ENCODE data around the gene ACACA.

ACACA gene

DNA sequence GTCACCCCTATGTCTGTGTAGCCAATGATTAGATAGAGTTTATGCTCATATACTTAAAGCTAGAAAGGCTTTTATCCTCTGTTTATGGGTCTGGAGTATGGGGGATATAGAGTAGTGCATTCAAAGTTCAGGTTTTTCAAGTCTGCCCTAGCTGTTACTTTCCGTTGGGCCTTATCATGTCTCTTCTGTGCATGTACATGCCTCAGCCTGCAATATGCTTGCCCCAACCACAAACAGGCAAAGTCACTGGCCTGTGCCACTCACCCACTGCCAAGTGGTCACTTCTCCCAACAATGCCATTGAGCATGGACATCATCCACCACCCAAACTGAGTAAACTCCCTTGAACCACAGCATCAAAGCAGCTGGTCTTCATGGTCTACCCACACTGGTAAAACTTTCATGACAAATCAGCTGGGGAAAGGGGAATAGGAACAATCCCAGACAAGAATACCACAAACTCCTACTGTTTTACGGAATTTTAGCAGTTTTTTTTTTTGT lies 101.2 kb downstream of the ACACA start:
- Histone ChIP-seq H3K4me1 (ENCODE audit: control insufficient read depth, insufficient read depth, low read length) (no peaks in the 10 kb centered on the region), H3K36me3 (ENCODE audit: insufficient read depth, low read length) (no peaks in the 10 kb centered on the region), H3K27me3 (ENCODE audit: control insufficient read depth, insufficient read depth, low read length) (no peaks in the 10 kb centered on the region), H3K4me3 (ENCODE audit: low read length) (no peak overlapping the region), H3K9ac (ENCODE audit: low read depth, low read length) (no peak overlapping the region), H3K4me2 (ENCODE audit: low read length) (no peak overlapping the region), H3K9me3 (replicated peaks; ENCODE audit: low read length) (no peaks in the 10 kb centered on the region)

- H3K36me3 ChIP-seq (ENCODE audit: insufficient read depth, low read length) = no peaks in the 10 kb centered on the region
- no peaks in the 10 kb centered on the region for H3K9me3 ChIP-seq (replicated peaks; ENCODE audit: low read length)
- H3K4me1 ChIP-seq (ENCODE audit: control insufficient read depth, insufficient read depth, low read length) = peaks cover 5% of the 10 kb centered on the region
- no peak overlapping the region for H3K4me2 ChIP-seq (ENCODE audit: low read length)
- no peak overlapping the region for H3K9ac ChIP-seq (ENCODE audit: low read depth, low read length)
- no peak overlapping the region for H3K4me3 ChIP-seq (ENCODE audit: low read length)
- H3K27me3 ChIP-seq (ENCODE audit: control insufficient read depth, insufficient read depth, low read length) = no peaks in the 10 kb centered on the region
These were observed 105.3 kb downstream of the ACACA start for GRCh38 chr17:37301288-37301687.

GRCh38 chr17:37300683-37301082 lies 106.0 kb downstream of the ACACA start:
- Histone ChIP-seq H3K4me2 (ENCODE audit: low read length) (no peak overlapping the region), H3K4me3 (ENCODE audit: low read length) (no peak overlapping the region), H3K9me3 (replicated peaks; ENCODE audit: low read length) (no peaks in the 10 kb centered on the region)

GRCh38 chr17:37299257-37299980 lies 107.2 kb downstream of the ACACA start:
- Histone ChIP-seq H3K9me3 (replicated peaks; ENCODE audit: low read length) (no peaks in the 10 kb centered on the region), H3K4me2 (ENCODE audit: low read length) (no peak overlapping the region), H3K4me1 (ENCODE audit: control insufficient read depth, insufficient read depth, low read length) (peaks cover 5% of the 10 kb centered on the region), H3K4me3 (ENCODE audit: low read length) (no peak overlapping the region), H3K27me3 (ENCODE audit: control insufficient read depth, insufficient read depth, low read length) (no peaks in the 10 kb centered on the region), H3K9ac (ENCODE audit: low read depth, low read length) (no peak overlapping the region), H3K36me3 (ENCODE audit: insufficient read depth, low read length) (no peaks in the 10 kb centered on the region)

More at GRCh38 chr17:37300683-37301082, 106.0 kb downstream of the ACACA start:
- Histone ChIP-seq H3K4me1 (ENCODE audit: control insufficient read depth, insufficient read depth, low read length) (peaks cover 5% of the 10 kb centered on the region), H3K27me3 (ENCODE audit: control insufficient read depth, insufficient read depth, low read length) (no peaks in the 10 kb centered on the region), H3K36me3 (ENCODE audit: insufficient read depth, low read length) (no peaks in the 10 kb centered on the region), H3K9ac (ENCODE audit: low read depth, low read length) (no peak overlapping the region)

- Histone ChIP-seq H3K4me1 (ENCODE audit: control insufficient read depth, insufficient read depth, low read length) (peaks cover 5% of the 10 kb centered on the region), H3K9me3 (replicated peaks; ENCODE audit: low read length) (no peaks in the 10 kb centered on the region), H3K4me2 (ENCODE audit: low read length) (no peak overlapping the region), H3K36me3 (ENCODE audit: insufficient read depth, low read length) (no peaks in the 10 kb centered on the region), H3K4me3 (ENCODE audit: low read length) (no peak overlapping the region), H3K9ac (ENCODE audit: low read depth, low read length) (no peak overlapping the region), H3K27me3 (ENCODE audit: control insufficient read depth, insufficient read depth, low read length) (no peaks in the 10 kb centered on the region)
These were observed 110.7 kb downstream of the ACACA start for GRCh38 chr17:37295888-37296287.

GRCh38 chr17:37294888-37295287 lies 111.7 kb downstream of the ACACA start:
- peaks cover 5% of the 10 kb centered on the region for H3K4me1 ChIP-seq (ENCODE audit: control insufficient read depth, insufficient read depth, low read length)
- H3K9me3 ChIP-seq (replicated peaks; ENCODE audit: low read length) = no peaks in the 10 kb centered on the region
- H3K4me2 ChIP-seq (ENCODE audit: low read length) = no peak overlapping the region
- no peak overlapping the region for H3K9ac ChIP-seq (ENCODE audit: low read depth, low read length)
- no peaks in the 10 kb centered on the region for H3K27me3 ChIP-seq (ENCODE audit: control insufficient read depth, insufficient read depth, low read length)
- H3K4me3 ChIP-seq (ENCODE audit: low read length) = no peak overlapping the region
- H3K36me3 ChIP-seq (ENCODE audit: insufficient read depth, low read length) = no peaks in the 10 kb centered on the region

DNA sequence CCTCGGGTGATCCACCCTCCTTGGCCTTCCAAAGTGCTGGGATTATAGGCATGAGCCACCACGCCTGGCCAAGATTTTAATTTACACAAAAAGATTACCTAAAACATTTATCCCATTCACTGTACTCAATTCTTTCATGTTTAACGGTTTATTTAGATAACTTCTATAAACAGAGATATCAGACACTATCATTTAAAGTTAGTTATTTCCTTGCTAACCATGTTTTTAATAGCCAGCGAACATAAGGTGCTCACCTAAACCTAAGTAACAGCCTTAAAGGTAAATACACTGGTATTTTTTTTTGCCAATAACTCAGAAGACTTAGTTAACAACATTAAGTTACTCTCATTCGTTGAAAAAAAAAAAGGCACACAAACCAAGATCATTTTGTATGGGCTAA lies 112.9 kb downstream of the ACACA start:
- H3K9me3 ChIP-seq (replicated peaks; ENCODE audit: low read length) = no peaks in the 10 kb centered on the region
- H3K27me3 ChIP-seq (ENCODE audit: control insufficient read depth, insufficient read depth, low read length) = no peaks in the 10 kb centered on the region
- no peak overlapping the region for H3K4me3 ChIP-seq (ENCODE audit: low read length)
- peaks cover 5% of the 10 kb centered on the region for H3K4me1 ChIP-seq (ENCODE audit: control insufficient read depth, insufficient read depth, low read length)
- no peak overlapping the region for H3K9ac ChIP-seq (ENCODE audit: low read depth, low read length)
- no peak overlapping the region for H3K4me2 ChIP-seq (ENCODE audit: low read length)
- no peaks in the 10 kb centered on the region for H3K36me3 ChIP-seq (ENCODE audit: insufficient read depth, low read length)

DNA sequence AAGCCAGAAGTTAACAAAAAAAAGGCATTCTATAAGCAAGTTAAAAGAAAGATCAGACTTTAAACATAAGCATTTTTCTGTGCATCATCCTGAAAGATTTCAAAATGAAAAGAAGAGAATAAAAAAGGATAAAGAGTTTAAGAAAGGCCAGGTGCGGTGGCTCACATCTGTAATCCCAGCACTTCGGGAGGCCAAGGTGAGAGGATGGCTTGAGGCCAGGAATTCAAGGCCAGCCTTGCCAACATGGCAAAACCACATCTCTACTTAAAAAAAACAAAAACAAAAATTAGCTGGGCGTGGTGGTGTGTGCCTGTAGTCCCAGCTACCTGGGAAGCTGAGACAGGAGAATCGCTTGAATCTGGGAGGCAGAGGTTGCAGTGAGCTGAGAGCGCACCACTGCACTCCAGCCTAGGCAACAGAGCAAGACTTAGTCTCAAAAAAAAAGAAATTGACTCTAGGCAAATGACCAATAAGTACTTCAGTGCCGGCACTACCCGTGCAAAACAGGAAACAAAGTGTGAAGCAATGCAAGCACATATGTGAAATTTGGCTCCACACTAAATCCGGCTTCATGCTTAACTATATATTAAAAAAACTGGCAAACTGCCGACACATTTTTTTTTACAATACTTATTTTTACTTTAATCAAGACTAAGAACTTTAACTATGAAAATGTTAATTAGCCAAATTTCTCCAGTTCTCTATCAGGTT lies 114.1 kb downstream of the ACACA start:
- Histone ChIP-seq H3K27me3 (ENCODE audit: control insufficient read depth, insufficient read depth, low read length) (no peaks in the 10 kb centered on the region), H3K4me1 (ENCODE audit: control insufficient read depth, insufficient read depth, low read length) (no peaks in the 10 kb centered on the region), H3K36me3 (ENCODE audit: insufficient read depth, low read length) (no peaks in the 10 kb centered on the region), H3K4me3 (ENCODE audit: low read length) (no peak overlapping the region), H3K9ac (ENCODE audit: low read depth, low read length) (no peak overlapping the region), H3K9me3 (replicated peaks; ENCODE audit: low read length) (no peaks in the 10 kb centered on the region), H3K4me2 (ENCODE audit: low read length) (no peak overlapping the region)

GRCh38 chr17:37291351-37291750 lies 115.3 kb downstream of the ACACA start:
- Histone ChIP-seq H3K4me3 (ENCODE audit: low read length) (no peak overlapping the region), H3K9me3 (replicated peaks; ENCODE audit: low read length) (no peaks in the 10 kb centered on the region), H3K36me3 (ENCODE audit: insufficient read depth, low read length) (no peaks in the 10 kb centered on the region), H3K27me3 (ENCODE audit: control insufficient read depth, insufficient read depth, low read length) (no peaks in the 10 kb centered on the region), H3K4me2 (ENCODE audit: low read length) (no peak overlapping the region), H3K9ac (ENCODE audit: low read depth, low read length) (no peak overlapping the region), H3K4me1 (ENCODE audit: control insufficient read depth, insufficient read depth, low read length) (no peaks in the 10 kb centered on the region)

DNA sequence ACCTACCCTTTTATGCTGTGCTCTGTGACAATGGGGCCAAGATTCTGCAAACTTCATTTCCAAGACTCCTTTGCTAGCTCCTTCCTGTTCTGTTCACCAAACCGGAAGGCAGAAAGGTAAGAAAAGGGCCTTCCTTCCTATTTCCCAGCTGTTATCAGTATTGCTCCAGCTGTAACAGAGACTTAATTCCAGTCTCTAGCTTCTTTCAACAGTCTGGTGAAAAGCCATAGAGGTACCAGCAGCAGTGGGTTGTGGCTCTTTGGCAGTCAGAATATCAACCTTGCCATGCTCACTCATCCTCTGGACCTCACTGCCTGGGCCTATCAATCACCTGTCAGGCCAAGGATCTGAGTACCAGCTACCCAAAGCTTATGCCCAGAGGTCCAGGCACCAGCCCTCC lies 120.2 kb downstream of the ACACA start:
- Histone ChIP-seq H3K36me3 (ENCODE audit: insufficient read depth, low read length) (peaks cover 11% of the 10 kb centered on the region), H3K27me3 (ENCODE audit: control insufficient read depth, insufficient read depth, low read length) (no peaks in the 10 kb centered on the region), H3K4me3 (ENCODE audit: low read length) (no peak overlapping the region), H3K4me2 (ENCODE audit: low read length) (no peak overlapping the region), H3K9ac (ENCODE audit: low read depth, low read length) (no peak overlapping the region), H3K4me1 (ENCODE audit: control insufficient read depth, insufficient read depth, low read length) (no peaks in the 10 kb centered on the region), H3K9me3 (replicated peaks; ENCODE audit: low read length) (no peaks in the 10 kb centered on the region)

DNA sequence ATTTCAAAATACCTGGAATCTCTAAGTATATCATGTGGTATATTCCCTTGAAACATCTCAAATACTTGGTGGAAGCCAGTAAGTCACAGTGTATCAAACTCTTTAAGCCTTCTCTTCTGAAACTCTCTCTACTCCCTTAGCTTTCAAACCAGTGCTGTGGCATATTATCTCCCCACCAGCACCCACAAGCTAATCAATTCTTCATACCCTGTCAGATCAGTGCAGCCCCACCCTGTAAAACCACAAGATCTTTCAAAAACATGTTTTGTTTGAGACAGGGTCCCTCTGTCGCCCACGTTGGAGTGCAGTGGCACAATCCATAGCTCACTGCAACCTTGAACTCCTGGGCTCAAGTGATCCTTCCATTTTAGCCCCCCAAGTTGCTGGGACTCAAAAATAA lies 122.4 kb downstream of the ACACA start:
- H3K36me3 ChIP-seq (ENCODE audit: insufficient read depth, low read length) = peaks cover 11% of the 10 kb centered on the region
- no peaks in the 10 kb centered on the region for H3K9me3 ChIP-seq (replicated peaks; ENCODE audit: low read length)
- no peak overlapping the region for H3K4me2 ChIP-seq (ENCODE audit: low read length)
- no peaks in the 10 kb centered on the region for H3K4me1 ChIP-seq (ENCODE audit: control insufficient read depth, insufficient read depth, low read length)
- no peaks in the 10 kb centered on the region for H3K27me3 ChIP-seq (ENCODE audit: control insufficient read depth, insufficient read depth, low read length)
- H3K4me3 ChIP-seq (ENCODE audit: low read length) = no peak overlapping the region
- H3K9ac ChIP-seq (ENCODE audit: low read depth, low read length) = no peak overlapping the region

Data from skeletal muscle satellite cell (primary cell).